ENCODE results near the gene SAMD13. TPM values are rescaled to one million over a fixed set of nuclear protein-coding genes. Genes with fewer than 3 reads are reported as not detected.

The SAMD13 gene
- total and polyA plus RNA-seq, 2 donors (not counting 1 experiment from before 2014, with no cell fraction given): 0.42 TPM; not detected in 1

GRCh38 chr1:84267476-84267875, 34.0 kb upstream of the SAMD13 start:
- Histone ChIP-seq H3K27me3 (replicated peaks in 1 of 4; ENCODE audit: control extremely low read depth in 1 of 4, control insufficient read depth in 3 of 4, insufficient read depth in 4 of 4, low read length in 3 of 4) (no peaks in the 10 kb centered on the region), H3K27ac (ENCODE audit: low read length in 2 of 2) (no peak overlapping the region), H4K20me1 (ENCODE audit: control insufficient read depth, insufficient read depth, low read length, poor library complexity, severe bottlenecking) (no peaks in the 10 kb centered on the region), H3K4me2 (replicated peaks; ENCODE audit: low read depth, low read length, poor library complexity, severe bottlenecking) (no peak overlapping the region), H3K9ac (ENCODE audit: low read length) (no peak overlapping the region), H3K4me3 (ENCODE audit: control extremely low read depth in 1 of 5, extremely low read depth in 1 of 5, insufficient read depth in 1 of 5, low read depth in 2 of 5, low read length in 4 of 5) (no peak overlapping the region), H2AFZ (ENCODE audit: insufficient read depth, low read depth, low read length, poor library complexity, severe bottlenecking) (no peak overlapping the region), H3K36me3 (replicated peaks in 1 of 2; ENCODE audit: control extremely low read depth in 1 of 2, control insufficient read depth in 1 of 2, extremely low read depth in 1 of 2, insufficient read depth in 2 of 2, low read length in 1 of 2) (no peaks in the 10 kb centered on the region), H3K9me3 (ENCODE audit: control extremely low read depth in 1 of 3, control insufficient read depth in 2 of 3, insufficient read depth in 1 of 3, low read length in 2 of 3) (no peaks in the 10 kb centered on the region), H3K4me1 (ENCODE audit: control insufficient read depth in 2 of 2, insufficient read depth in 2 of 2, low read length in 2 of 2) (peaks cover 16 to 17% of the 10 kb centered on the region in 2 donors), H3K79me2 (ENCODE audit: control insufficient read depth, insufficient read depth, low read length) (no peaks in the 10 kb centered on the region)
- Mint-ChIP-seq H3K4me1 (peaks cover 23% of the 10 kb centered on the region), H3K9me3 (ENCODE audit: insufficient read depth) (no peaks in the 10 kb centered on the region), H3K4me3 (no peak overlapping the region), H3K27ac (no peak overlapping the region), H3K27me3 (no peaks in the 10 kb centered on the region)
- DNase-seq (no peak), ATAC-seq (ENCODE audit: low read depth) (no peak)
- intact Hi-C loops (cut with micrococcal nuclease): no loop called here
- ChIA-PET POLR2A (no interaction called here), CTCF (no interaction called here)
- TF ChIP-seq CTCF (IDR thresholded peaks at IDR 0.05): no peak
- no peak for TF ChIP-seq EZH2 (IDR thresholded peaks at IDR 0.05; ENCODE audit: borderline replicate concordance, insufficient read depth, low read depth, low read length, poor library complexity, severe bottlenecking)

- Histone ChIP-seq H3K79me2 (ENCODE audit: control insufficient read depth, insufficient read depth, low read length) (no peaks in the 10 kb centered on the region), H3K4me3 (ENCODE audit: control extremely low read depth in 1 of 5, extremely low read depth in 1 of 5, insufficient read depth in 1 of 5, low read depth in 2 of 5, low read length in 4 of 5) (no peak overlapping the region), H3K9ac (ENCODE audit: low read length) (no peak overlapping the region), H2AFZ (ENCODE audit: insufficient read depth, low read depth, low read length, poor library complexity, severe bottlenecking) (no peak overlapping the region), H3K9me3 (ENCODE audit: control extremely low read depth in 1 of 3, control insufficient read depth in 2 of 3, insufficient read depth in 1 of 3, low read length in 2 of 3) (no peaks in the 10 kb centered on the region), H3K4me1 (ENCODE audit: control insufficient read depth in 2 of 2, insufficient read depth in 2 of 2, low read length in 2 of 2) (peaks cover 20 to 21% of the 10 kb centered on the region in 2 donors), H3K27ac (ENCODE audit: low read length in 2 of 2) (no peak overlapping the region), H4K20me1 (ENCODE audit: control insufficient read depth, insufficient read depth, low read length, poor library complexity, severe bottlenecking) (no peaks in the 10 kb centered on the region), H3K36me3 (replicated peaks in 1 of 2; ENCODE audit: control extremely low read depth in 1 of 2, control insufficient read depth in 1 of 2, extremely low read depth in 1 of 2, insufficient read depth in 2 of 2, low read length in 1 of 2) (no peaks in the 10 kb centered on the region), H3K27me3 (replicated peaks in 1 of 4; ENCODE audit: control extremely low read depth in 1 of 4, control insufficient read depth in 3 of 4, insufficient read depth in 4 of 4, low read length in 3 of 4) (no peaks in the 10 kb centered on the region), H3K4me2 (replicated peaks; ENCODE audit: low read depth, low read length, poor library complexity, severe bottlenecking) (no peak overlapping the region)
- ChIA-PET CTCF (no interaction called here), POLR2A (no interaction called here)
- ATAC-seq (ENCODE audit: low read depth) (no peak), DNase-seq (no peak)
- Mint-ChIP-seq H3K4me1 (peaks cover 30% of the 10 kb centered on the region), H3K9me3 (ENCODE audit: insufficient read depth) (no peaks in the 10 kb centered on the region), H3K27me3 (no peaks in the 10 kb centered on the region), H3K27ac (no peak overlapping the region), H3K4me3 (no peak overlapping the region)
- intact Hi-C loops (cut with micrococcal nuclease): no loop called here
- WGBS (ENCODE audit: insufficient coverage): no CpG with 5 or more reads among the region's 1 CpG
- TF ChIP-seq CTCF (IDR thresholded peaks at IDR 0.05) (no peak), EZH2 (IDR thresholded peaks at IDR 0.05; ENCODE audit: borderline replicate concordance, insufficient read depth, low read depth, low read length, poor library complexity, severe bottlenecking) (no peak)
Measured at GRCh38 chr1:84268346-84268745, 33.2 kb upstream of the SAMD13 start.

All from B cell (primary cell).